Activated T-cell treated with anti-CD3 and anti-CD28 coated beads, Interleukin-2, amount 50 U/mL, for 24 hours (primary cell): ENCODE data around the gene TENT5C.
A peak's percentile ranks its signal among the peaks of the same experiment; 100 is the strongest.
"Not testable (repeated sequence)": the region's sequence is repeated elsewhere in the genome, so short reads cannot be mapped to it uniquely, and the experiment has no call there.

Source experiments
- DNase-seq: peaks from one replicate; pipeline ENCODE4 v3.0.0-alpha.2; 2020
- H3K27ac Mint-ChIP-seq: 2 replicates; pipeline ENCODE4 v1.8.0; 2020; ENCODE audit warnings: mild to moderate bottlenecking, mixed read lengths
- H3K27me3 Mint-ChIP-seq: 2 replicates; pipeline ENCODE4 v1.8.0; 2020; ENCODE audit warnings: mixed read lengths
- H3K36me3 Mint-ChIP-seq: 2 replicates; pipeline ENCODE4 v1.8.0; 2020; ENCODE audit warnings: low read depth, mixed read lengths
- H3K4me1 Mint-ChIP-seq: 2 replicates; pipeline ENCODE4 v1.8.0; 2020; ENCODE audit warnings: low read depth, mixed read lengths
- H3K4me3 Mint-ChIP-seq: 2 replicates; pipeline ENCODE4 v1.8.0; 2020; ENCODE audit warnings: mild to moderate bottlenecking, moderate library complexity, mixed read lengths
- H3K9me3 Mint-ChIP-seq: 2 replicates; pipeline ENCODE4 v1.8.0; 2020; ENCODE audit warnings: mixed read lengths

Gene TENT5C

DNA sequence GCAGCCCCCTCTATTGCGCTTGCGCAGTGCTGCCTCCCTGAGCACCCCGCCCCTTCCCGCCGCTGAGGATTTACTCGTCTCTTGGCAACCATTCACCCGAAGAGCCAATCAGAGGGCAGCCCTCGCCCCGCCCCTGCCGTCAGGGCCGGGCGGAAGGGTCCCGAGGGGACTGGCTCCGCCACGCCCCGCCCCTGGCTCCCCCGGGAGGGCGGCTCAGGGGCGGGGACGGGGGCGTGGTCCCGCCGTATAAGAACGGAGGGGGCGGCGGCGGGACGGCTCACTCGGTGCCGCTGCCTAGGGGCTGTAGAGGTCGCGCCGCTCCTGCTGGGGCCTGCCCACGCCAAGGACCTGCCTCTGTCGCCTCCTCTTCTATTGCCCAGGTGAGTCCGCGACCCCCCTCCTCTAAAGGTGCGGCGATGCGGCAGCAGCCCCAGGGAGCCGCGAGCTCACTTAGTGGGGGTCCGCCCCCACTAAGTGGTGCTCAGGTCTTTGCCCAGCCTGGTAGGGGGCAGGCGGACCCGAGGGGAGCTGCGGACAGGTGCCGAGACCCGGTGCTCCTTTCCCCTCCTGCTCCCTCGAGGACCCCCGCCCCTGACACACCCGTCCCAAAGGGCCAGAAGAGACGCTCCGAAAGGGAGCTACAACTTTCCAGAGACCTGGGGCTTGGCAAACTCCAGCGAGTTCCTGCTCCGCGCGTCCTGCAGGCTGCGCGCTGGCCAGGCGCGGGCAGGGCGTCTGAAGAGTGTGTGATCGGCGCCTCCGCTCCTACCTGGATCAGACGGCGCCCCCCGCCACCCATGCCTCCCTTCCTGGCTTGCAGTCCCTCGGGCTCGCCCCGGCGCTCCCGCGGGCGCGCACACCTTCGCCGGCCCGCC lies at the start of gene TENT5C:
Gene TENT5C (plus strand): TSS at position 275 of the 875 bp plus-strand sequence. CDS start 16,821 bp downstream, outside the sequence.
- peak; percentile 98 for DNase-seq
- peak within 1 kb of the TSS; percentile 87 for H3K4me3 Mint-ChIP-seq
- peaks cover 46% of the 10 kb centered on the region for H3K4me1 Mint-ChIP-seq
- H3K9me3 Mint-ChIP-seq = no peaks in the 10 kb centered on the region
- H3K27ac Mint-ChIP-seq = peak within 1 kb of the TSS; percentile 94
- H3K36me3 Mint-ChIP-seq = peaks cover 11% of the 10 kb centered on the region
- H3K27me3 Mint-ChIP-seq = no peaks in the 10 kb centered on the region

DNA sequence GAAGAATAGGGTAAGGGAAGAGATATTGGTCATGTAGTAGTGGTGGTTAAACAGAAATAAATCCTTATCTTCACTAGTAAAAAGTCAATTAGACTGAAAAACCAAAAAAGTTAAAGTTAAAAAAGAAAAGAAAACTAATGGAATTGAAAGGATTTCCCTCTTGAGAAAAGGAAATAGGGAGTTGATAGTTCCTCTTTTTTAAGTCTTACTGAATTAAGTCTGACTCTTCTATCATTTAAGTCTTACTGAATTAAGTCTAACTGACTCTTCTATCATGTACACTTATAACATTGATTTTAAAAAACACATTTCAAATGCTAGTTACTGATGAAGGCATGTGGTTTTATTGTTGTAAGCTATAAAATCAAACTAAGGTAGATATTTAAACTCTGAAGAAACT lies 49.5 kb upstream of the TENT5C start:
- peaks cover 9% of the 10 kb centered on the region for H3K9me3 Mint-ChIP-seq
- H3K4me1 Mint-ChIP-seq = no peaks in the 10 kb centered on the region
- no peak overlapping the region for H3K27ac Mint-ChIP-seq
- no peak overlapping the region for H3K4me3 Mint-ChIP-seq
- DNase-seq = no peak
- H3K36me3 Mint-ChIP-seq = no peaks in the 10 kb centered on the region
- no peaks in the 10 kb centered on the region for H3K27me3 Mint-ChIP-seq

DNA sequence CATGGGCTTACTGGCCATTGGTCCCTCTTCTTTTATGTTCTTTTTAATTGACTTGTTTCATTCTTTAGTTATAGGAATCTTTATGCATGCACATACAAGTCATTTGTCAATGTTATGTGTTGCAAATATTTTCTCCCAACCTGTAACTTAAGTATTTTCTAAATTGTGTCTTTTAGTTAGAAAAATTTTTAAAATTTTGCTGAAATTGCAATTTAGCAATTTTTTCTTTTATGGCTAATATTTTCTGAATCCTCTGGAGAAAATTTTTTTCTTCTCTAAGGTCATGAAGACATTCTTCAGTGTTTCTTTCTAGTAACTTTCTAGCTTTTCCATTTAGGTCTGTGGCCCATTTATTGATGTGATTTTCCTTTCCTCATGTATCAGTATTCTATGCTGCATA lies 48.9 kb upstream of the TENT5C start:
- no peak for DNase-seq
- Mint-ChIP-seq H3K4me3 (no peak overlapping the region), H3K9me3 (peaks cover 9% of the 10 kb centered on the region), H3K27me3 (no peaks in the 10 kb centered on the region), H3K36me3 (no peaks in the 10 kb centered on the region), H3K4me1 (no peaks in the 10 kb centered on the region), H3K27ac (no peak overlapping the region)

DNA sequence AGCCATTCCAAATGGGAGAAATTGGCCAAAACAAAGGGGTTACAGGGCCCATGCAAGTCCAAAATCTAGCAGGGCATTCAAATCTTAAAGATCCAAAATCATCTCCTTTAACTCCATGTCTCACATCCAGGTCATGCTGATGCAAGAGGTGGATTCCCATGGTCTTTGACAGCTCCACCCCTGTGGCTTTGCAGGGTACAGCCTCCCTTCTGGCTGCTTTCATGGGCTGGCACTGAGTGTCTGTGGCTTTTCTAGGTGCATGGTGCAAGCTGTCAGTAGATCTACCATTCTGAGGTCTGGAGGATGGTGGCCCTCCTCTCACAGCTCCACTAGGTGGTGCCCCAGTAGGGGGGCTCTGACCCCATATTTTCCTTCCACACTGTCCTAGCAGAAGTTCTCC lies 47.4 kb upstream of the TENT5C start:
- H3K27ac Mint-ChIP-seq, H3K36me3 Mint-ChIP-seq, DNase-seq: not testable (repeated sequence)

DNA sequence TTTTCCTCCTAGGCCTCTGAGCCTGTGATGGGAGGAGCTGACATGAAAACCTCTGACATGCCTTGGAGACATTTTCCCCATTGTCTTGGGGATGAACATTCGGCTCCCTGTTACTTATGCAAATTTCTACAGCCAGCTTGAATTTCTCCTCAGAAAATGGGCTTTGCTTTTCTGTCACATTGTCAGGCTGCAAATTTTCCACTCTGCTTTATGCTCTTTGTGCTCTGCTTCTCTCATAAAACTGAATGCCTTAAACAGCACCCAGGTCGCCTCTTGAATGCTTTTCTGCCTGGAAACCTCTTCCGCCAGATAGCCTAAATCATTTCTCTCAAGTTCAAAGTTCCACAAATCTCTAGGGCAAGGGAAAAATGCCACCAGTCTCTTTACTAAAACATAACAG lies 46.7 kb upstream of the TENT5C start:
- Mint-ChIP-seq H3K4me1 (no peaks in the 10 kb centered on the region), H3K36me3 (no peaks in the 10 kb centered on the region), H3K9me3 (peaks cover 9% of the 10 kb centered on the region), H3K4me3 (no peak overlapping the region), H3K27me3 (no peaks in the 10 kb centered on the region), H3K27ac (no peak overlapping the region)
- DNase-seq = no peak

More for the DNA sequence above, 47.4 kb upstream of the TENT5C start:
- H3K9me3 Mint-ChIP-seq, H3K27me3 Mint-ChIP-seq, H3K4me1 Mint-ChIP-seq, H3K4me3 Mint-ChIP-seq: not testable (repeated sequence)

DNA sequence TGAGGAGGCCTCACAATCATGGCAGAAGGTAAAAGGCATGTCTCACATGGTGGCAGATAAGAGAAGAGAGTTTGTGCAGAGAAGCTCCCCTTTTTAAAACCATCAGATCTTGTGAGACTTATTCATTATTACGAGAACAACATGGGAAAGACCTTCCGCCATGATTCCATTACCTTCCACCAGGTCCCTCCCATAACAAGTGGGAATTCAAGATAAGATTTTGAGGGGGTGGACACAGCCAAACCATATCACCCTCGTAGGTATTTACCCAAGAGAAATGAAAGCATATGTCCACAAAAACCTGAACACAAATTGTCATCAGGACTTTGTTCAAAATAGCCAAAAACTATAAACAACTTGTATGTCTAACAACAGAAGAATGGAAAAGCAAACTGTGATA lies 45.9 kb upstream of the TENT5C start:
- Mint-ChIP-seq H3K27ac (no peak overlapping the region), H3K4me3 (no peak overlapping the region)

DNA sequence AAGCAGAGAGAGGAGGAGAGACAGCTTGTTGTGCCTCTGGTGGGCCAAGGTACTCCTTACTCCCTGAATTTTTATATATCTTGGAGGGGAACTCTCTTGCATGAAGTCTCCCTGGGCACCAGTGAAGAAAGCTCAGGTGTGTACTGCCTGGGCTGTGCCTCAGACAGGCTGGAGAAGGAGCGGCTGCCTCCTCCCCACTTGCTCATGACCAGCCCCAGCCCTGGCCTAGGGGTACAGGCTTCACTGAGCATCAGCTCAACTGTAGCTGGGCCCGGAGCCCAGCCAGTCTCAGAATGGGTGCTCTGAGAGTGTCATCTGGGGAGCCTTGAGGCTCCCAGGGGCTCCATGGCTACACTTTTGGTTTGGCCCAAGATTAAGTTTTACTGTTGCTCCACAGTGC lies 44.8 kb upstream of the TENT5C start:
- no peaks in the 10 kb centered on the region for H3K27me3 Mint-ChIP-seq
- peaks cover 9% of the 10 kb centered on the region for H3K9me3 Mint-ChIP-seq
- H3K27ac Mint-ChIP-seq = no peak overlapping the region
- no peaks in the 10 kb centered on the region for H3K36me3 Mint-ChIP-seq
- DNase-seq = no peak
- H3K4me1 Mint-ChIP-seq = no peaks in the 10 kb centered on the region
- no peak overlapping the region for H3K4me3 Mint-ChIP-seq

More for the DNA sequence above, 45.9 kb upstream of the TENT5C start:
- Mint-ChIP-seq H3K9me3 (peaks cover 9% of the 10 kb centered on the region), H3K27me3 (no peaks in the 10 kb centered on the region), H3K36me3 (no peaks in the 10 kb centered on the region), H3K4me1 (no peaks in the 10 kb centered on the region)
- no peak for DNase-seq

DNA sequence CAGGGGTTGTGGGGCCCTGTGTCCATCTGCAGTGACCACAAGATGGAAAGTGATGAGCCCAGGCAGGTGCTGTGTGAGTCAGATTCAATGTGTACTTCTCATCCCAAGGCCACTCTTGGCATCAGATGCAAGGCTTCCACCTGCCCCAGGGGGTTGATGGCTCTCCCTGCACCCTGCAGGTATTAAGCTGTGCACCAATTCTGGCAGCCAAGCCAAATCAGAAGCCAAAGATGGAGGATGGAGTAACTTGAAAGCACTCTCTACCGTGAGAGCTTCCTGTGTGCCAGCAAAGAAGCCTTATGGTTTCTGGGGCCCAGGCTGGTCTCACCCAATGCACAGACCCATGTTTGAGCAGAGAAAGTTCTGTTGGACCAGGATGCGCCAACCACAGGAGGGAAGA lies 44.3 kb upstream of the TENT5C start:
- Mint-ChIP-seq H3K4me1 (no peaks in the 10 kb centered on the region), H3K27me3 (no peaks in the 10 kb centered on the region), H3K36me3 (no peaks in the 10 kb centered on the region), H3K27ac (no peak overlapping the region), H3K9me3 (peaks cover 9% of the 10 kb centered on the region), H3K4me3 (no peak overlapping the region)
- DNase-seq = no peak

DNA sequence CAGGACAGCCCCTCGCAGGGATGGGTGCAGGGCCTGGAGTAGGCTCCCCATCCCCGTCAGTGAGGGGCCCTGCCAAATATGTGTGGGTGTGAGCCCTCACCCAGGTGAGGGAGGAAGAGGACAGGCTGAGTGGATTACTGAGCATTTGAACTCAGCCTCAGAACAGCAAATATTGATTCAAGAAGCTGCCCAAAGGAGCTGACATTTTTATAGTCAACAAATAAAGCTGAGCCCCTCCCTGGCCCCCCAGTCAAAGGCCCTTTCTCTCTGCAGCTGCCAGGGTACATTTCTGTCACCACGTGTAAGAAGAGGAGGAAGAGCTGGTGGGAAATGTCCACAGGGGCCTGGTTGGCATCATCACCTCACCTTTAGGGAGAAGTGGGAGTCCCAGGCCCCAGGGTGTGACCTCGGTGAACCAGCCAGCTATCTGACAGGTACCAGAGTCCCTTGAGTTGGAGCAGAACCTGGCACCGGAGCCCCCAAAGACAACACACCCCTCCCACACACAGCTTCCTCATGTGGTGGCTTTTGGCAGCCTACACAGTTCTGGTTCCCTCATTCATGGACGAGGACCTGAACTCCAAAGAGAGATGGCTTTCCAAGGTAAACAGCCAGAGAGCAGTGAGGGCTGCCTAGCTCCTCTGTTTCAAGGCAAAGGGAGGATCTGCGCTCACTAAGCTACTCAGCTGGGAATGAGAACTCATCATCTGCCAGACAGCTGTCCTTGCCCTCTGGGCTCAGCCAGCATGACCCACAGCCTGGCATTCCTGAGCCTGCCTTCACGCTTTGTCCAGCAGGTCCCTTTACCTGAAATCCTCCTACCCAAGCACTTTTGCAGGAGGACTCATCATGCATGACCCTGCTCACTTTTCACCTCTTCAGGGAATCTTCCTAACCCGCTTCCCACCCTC lies 43.0 kb upstream of the TENT5C start:
- no peak overlapping the region for H3K4me3 Mint-ChIP-seq
- no peaks in the 10 kb centered on the region for H3K27me3 Mint-ChIP-seq
- no peaks in the 10 kb centered on the region for H3K4me1 Mint-ChIP-seq
- no peak for DNase-seq
- H3K36me3 Mint-ChIP-seq = no peaks in the 10 kb centered on the region
- H3K9me3 Mint-ChIP-seq = peaks cover 9% of the 10 kb centered on the region
- no peak overlapping the region for H3K27ac Mint-ChIP-seq

DNA sequence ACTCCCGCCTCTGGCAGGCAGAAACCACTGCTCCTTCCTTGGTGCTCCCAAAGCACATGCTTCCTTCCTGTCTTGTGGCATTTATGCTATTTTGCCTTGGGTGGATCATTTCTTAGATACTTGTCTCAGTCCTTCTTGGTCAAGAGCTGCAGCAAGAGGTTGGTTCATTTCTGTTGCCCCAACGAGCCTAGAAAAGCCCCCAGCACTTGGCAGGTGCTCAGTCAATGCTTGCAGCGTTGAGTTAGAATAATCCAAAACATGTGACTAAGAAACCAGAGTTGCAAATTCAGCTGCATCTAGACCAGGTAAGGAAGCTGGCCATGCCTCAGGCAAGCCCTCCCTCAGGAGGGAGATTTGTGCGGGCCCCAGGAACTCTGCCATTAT lies 42.4 kb upstream of the TENT5C start:
- Mint-ChIP-seq H3K27me3 (no peaks in the 10 kb centered on the region), H3K4me3 (no peak overlapping the region), H3K9me3 (peaks cover 9% of the 10 kb centered on the region), H3K27ac (no peak overlapping the region), H3K36me3 (no peaks in the 10 kb centered on the region), H3K4me1 (no peaks in the 10 kb centered on the region)
- no peak for DNase-seq

DNA sequence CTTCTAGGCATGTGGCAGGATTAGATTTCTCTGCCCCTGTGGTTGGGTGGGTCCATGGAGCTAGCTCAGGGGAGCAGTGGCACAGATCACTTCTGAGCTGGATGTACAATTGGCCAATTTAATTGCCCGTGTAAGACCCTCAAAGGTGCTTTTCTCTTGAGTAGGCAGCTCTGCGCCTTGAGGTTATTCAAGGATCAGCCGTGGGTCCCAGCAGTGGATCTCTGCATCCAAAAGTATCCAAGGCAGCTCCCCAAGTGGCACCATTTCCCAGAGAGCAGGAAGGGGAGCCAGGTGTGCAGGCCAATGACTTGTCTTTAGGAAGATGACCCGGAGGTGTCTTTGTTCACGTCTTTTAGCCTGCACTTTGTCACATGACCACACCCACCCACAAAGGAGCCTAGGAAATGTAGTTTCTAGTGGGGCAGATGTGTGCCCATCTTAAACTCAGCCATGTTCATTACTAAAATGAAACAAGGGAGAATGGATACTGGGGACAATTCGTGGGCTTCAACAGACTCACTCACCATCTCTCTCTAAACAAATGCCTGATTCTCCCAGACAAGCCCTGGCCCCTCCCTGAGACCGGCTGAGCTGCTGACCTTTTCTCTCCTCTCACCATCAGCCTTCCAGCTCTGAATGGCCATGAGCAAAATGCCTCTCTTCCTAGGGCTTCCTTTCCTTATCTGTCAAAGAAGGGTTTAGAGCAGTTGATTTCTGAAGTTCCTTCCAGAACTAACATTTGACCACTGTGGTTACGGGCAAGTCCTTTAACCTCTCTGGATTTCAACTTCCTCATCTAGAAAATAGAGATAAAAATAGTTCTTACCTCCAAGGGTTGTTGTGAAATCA lies 41.4 kb upstream of the TENT5C start:
- no peaks in the 10 kb centered on the region for H3K4me1 Mint-ChIP-seq
- H3K27ac Mint-ChIP-seq = no peak overlapping the region
- peaks cover 6% of the 10 kb centered on the region for H3K9me3 Mint-ChIP-seq
- no peaks in the 10 kb centered on the region for H3K27me3 Mint-ChIP-seq
- no peaks in the 10 kb centered on the region for H3K36me3 Mint-ChIP-seq
- H3K4me3 Mint-ChIP-seq = no peak overlapping the region
- DNase-seq = no peak

DNA sequence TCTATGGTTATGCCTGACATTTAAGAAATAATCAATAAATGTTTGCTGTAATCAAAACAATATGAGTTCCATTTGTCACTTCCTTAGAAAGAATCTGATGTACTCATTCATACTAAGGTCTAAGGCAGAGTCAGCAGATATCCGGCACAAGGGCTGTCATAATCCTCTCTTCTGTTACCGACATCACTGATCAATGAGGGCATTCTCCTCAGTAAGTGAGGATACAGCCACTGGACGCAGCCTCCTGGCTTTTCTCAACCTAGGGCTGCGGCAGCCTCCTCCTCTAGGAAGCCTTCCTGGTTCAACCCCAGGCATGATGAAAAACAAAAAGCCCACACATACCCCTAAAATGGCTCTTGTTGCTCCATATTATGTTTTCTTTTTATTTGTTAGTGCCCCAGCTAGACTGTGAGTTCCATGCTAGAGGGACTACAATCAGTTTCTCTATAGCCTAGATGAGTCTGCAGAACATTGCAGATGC lies 40.7 kb upstream of the TENT5C start:
- Mint-ChIP-seq H3K9me3 (no peaks in the 10 kb centered on the region), H3K4me3 (no peak overlapping the region), H3K27ac (no peak overlapping the region), H3K27me3 (no peaks in the 10 kb centered on the region), H3K36me3 (no peaks in the 10 kb centered on the region), H3K4me1 (no peaks in the 10 kb centered on the region)
- no peak for DNase-seq

DNA sequence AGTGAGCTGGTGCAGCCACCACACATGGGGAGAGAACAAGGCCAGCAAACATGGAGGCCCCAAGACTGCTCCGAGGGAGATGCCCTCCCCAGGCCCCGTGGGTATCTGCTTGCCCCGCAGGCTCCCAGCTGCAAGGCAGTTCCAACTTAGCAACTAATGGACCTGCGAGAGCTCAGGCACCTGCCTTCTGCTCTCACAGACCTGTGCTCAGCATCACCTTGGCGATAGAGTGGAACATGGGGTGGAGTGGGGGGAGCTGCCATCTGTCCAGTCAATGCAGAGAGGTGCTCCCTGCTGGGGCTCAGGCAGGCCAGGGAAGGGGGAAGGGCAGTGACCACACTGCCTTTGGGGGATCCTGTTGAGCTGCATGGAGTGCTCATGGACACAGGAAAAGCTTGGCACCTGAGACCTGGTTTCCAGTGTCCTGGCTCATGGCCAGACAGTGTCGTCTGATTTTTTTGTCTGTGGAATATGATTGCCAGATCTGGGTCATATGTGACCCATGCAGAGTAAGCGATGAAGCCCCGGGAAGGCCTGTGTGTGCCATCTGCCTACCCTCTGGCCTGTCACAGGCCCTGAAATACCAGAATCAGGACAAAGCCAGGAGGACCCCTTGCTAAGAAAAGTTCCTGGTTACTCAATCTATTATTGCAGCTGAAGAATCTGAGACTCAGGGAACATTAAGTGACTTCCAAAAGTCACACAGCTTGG lies 39.9 kb upstream of the TENT5C start:
- no peaks in the 10 kb centered on the region for H3K9me3 Mint-ChIP-seq
- no peak for DNase-seq
- no peaks in the 10 kb centered on the region for H3K27me3 Mint-ChIP-seq
- no peaks in the 10 kb centered on the region for H3K36me3 Mint-ChIP-seq
- no peaks in the 10 kb centered on the region for H3K4me1 Mint-ChIP-seq
- H3K4me3 Mint-ChIP-seq = no peak overlapping the region
- no peak overlapping the region for H3K27ac Mint-ChIP-seq

DNA sequence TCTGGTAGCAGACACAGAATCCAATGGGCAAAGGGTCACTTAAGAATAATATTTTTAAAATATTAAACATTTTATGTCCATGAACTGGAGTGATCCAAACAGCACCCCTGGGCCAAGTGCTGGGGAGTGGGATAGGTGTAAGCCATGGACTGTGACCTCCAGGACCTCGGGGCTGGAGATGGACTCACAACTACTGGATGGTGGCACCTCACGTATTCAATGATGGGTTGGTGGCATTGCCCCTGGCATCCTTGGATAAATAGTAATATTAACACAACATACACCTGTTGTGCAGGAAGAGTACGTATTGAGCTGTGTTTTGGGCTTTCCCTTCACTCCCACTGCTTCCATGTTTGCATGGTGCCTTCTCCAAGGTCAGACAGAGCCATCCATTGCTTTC lies 39.3 kb upstream of the TENT5C start:
- Mint-ChIP-seq H3K4me1 (peaks cover 2% of the 10 kb centered on the region), H3K4me3 (no peak overlapping the region), H3K9me3 (no peaks in the 10 kb centered on the region), H3K27me3 (no peaks in the 10 kb centered on the region), H3K36me3 (no peaks in the 10 kb centered on the region), H3K27ac (no peak overlapping the region)
- DNase-seq = no peak
